DOHH2 (cell line): ENCODE measurements around the gene CACNA1D.

Experiments
- H3F3A ChIP-seq: fragments of 200-600 bp; sonication (generic), shearing (Covaris generic); 2 replicates; pipeline ENCODE4 v1.6.0; 2016; ENCODE audit warnings: antibody characterized with exemption, mild to moderate bottlenecking; ENCODE audit not compliant: control insufficient read depth, insufficient read depth
- H3K27ac ChIP-seq: fragments of 200-600 bp; sonication (generic); 2 replicates; pipeline ENCODE4 v1.5.1; 2014; ENCODE audit warnings: low read depth, mild to moderate bottlenecking, low read length, moderate library complexity
- H3K27me3 ChIP-seq: fragments of 200-600 bp; sonication (generic); 2 replicates; pipeline ENCODE4 v1.6.1; 2014; ENCODE audit warnings: mild to moderate bottlenecking, low read length, mixed read lengths; ENCODE audit not compliant: control insufficient read depth
- H3K36me3 ChIP-seq: fragments of 200-600 bp; sonication (generic); 2 replicates; pipeline ENCODE4 v1.6.1; 2014; ENCODE audit warnings: mild to moderate bottlenecking, low read length, moderate library complexity, mixed read lengths; ENCODE audit not compliant: control insufficient read depth
- H3K4me1 ChIP-seq: fragments of 200-600 bp; sonication (generic); 2 replicates; pipeline ENCODE4 v1.6.1; 2014; ENCODE audit warnings: mild to moderate bottlenecking, low read length, mixed read lengths; ENCODE audit not compliant: control insufficient read depth
- H3K4me2 ChIP-seq: fragments of 200-600 bp; sonication (generic); 2 replicates; pipeline ENCODE4 v1.6.0; 2014; ENCODE audit warnings: mild to moderate bottlenecking, low read length, moderate library complexity
- H3K4me3 ChIP-seq: fragments of 200-600 bp; sonication (generic); 2 replicates; pipeline ENCODE4 v1.5.1; 2014; ENCODE audit warnings: mild to moderate bottlenecking, low read length, mixed read lengths
- H3K79me2 ChIP-seq: fragments of 200-600 bp; sonication (generic); 2 replicates; pipeline ENCODE4 v1.6.1; 2014; ENCODE audit warnings: mild to moderate bottlenecking, low read length, mixed read lengths; ENCODE audit not compliant: control insufficient read depth
- H3K9me2 ChIP-seq: fragments of 200-600 bp; sonication (generic); replicated peaks from 2 replicates; pipeline ENCODE4 v1.6.1; 2014; ENCODE audit warnings: mild to moderate bottlenecking, low read length, mixed read lengths; ENCODE audit not compliant: control insufficient read depth
- H3K9me3 ChIP-seq: fragments of 200-600 bp; sonication (generic); 2 replicates; pipeline ENCODE4 v1.6.1; 2014; ENCODE audit warnings: antibody characterized with exemption, low read length, mixed read lengths; ENCODE audit not compliant: control insufficient read depth, insufficient read depth
- H4K20me1 ChIP-seq: fragments of 200-600 bp; sonication (generic); 2 replicates; pipeline ENCODE4 v1.6.0; 2014; ENCODE audit warnings: low read depth, mild to moderate bottlenecking, antibody characterized with exemption, low read length, moderate library complexity; ENCODE audit not compliant: control insufficient read depth, insufficient read depth
- EZH2phosphoT487 ChIP-seq: fragments of 200-600 bp; sonication (generic); IDR thresholded peaks from 2 replicates; pipeline ENCODE4 v1.6.1; 2017; ENCODE audit warnings: borderline replicate concordance, mild to moderate bottlenecking, antibody characterized with exemption, low read length, moderate library complexity, mixed read lengths
- TF ChIP-seq, protein P1 (sequence below): fragments of 200-600 bp; sonication (generic); IDR thresholded peaks from one replicate; pipeline ENCODE4 v1.5.1; 2014; ENCODE audit warnings: antibody characterized with exemption, mild to moderate bottlenecking, low read depth, low read length; ENCODE audit not compliant: poor library complexity, severe bottlenecking

CACNA1D gene

DNA sequence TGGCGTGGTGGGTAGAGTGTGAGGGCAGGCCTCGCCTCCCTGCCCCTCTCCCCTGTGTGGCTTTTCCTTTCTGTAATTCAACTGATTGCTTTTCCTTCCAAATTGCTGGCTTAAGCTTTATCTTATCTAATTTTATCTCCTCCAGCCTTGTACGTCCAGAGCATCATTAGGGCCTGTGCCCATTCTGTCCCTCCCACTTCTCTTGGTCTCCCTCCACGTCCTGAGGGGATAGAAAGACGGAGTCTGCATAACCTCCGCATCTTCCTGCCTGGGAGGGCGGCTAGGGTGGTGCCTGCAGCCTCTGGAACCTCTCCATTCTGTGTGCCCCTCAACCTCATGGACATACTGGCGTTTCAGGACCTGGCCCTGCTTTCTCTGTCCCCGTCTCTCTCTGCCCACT, 39.8 kb downstream of the CACNA1D start:
- no peaks in the 10 kb centered on the region for H4K20me1 ChIP-seq
- TF ChIP-seq, protein P1, sequence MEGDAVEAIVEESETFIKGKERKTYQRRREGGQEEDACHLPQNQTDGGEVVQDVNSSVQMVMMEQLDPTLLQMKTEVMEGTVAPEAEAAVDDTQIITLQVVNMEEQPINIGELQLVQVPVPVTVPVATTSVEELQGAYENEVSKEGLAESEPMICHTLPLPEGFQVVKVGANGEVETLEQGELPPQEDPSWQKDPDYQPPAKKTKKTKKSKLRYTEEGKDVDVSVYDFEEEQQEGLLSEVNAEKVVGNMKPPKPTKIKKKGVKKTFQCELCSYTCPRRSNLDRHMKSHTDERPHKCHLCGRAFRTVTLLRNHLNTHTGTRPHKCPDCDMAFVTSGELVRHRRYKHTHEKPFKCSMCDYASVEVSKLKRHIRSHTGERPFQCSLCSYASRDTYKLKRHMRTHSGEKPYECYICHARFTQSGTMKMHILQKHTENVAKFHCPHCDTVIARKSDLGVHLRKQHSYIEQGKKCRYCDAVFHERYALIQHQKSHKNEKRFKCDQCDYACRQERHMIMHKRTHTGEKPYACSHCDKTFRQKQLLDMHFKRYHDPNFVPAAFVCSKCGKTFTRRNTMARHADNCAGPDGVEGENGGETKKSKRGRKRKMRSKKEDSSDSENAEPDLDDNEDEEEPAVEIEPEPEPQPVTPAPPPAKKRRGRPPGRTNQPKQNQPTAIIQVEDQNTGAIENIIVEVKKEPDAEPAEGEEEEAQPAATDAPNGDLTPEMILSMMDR, result no peak
- no peak for TF ChIP-seq EZH2phosphoT487
- H3K4me2 ChIP-seq, result no peak overlapping the region
- no peak overlapping the region for H3K27ac ChIP-seq
- peaks cover 11% of the 10 kb centered on the region for H3K27me3 ChIP-seq
- H3K4me1 ChIP-seq, result no peaks in the 10 kb centered on the region
- H3K4me3 ChIP-seq, result no peak overlapping the region
- H3K79me2 ChIP-seq, result no peaks in the 10 kb centered on the region
- H3K36me3 ChIP-seq, result no peaks in the 10 kb centered on the region
- no peaks in the 10 kb centered on the region for H3F3A ChIP-seq
- no peaks in the 10 kb centered on the region for H3K9me2 ChIP-seq
- no peaks in the 10 kb centered on the region for H3K9me3 ChIP-seq

DNA sequence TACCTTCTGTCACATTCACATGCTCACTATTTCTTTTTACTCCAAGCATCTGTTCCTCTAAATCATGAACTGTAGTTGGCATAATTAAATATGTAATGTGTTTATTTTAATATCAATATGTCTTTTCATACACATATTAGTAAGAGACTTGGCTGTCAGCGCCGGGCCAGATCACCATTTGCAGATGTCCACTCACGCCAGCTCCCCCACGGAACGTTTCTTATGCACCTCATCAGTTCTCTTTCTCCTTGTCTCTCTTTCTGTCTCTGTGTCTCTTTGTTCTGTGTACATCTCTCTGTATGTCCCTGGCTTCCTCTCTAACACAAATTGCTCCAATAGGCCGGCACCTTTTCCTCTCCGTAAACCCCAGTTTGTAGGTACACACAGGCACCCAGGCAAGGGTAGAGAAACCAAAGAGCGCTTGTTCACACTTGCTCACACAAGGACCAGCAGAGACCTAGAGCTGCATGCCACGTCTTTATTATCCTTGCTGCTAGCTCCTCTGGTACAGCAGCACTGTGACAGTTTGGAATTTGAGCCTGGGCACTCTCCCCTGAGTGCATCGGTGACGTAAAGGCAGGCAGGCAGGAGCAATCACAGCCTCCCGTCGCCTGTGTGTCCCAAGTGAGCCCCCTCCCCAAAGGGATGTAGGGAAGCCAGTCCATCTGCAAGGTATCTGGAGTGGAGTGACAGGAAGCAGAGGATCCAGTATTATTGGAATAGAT, 40.4 kb downstream of the CACNA1D start:
- no peaks in the 10 kb centered on the region for H3K4me1 ChIP-seq
- no peak overlapping the region for H3K4me3 ChIP-seq
- no peaks in the 10 kb centered on the region for H3F3A ChIP-seq
- H4K20me1 ChIP-seq, result no peaks in the 10 kb centered on the region
- no peak overlapping the region for H3K4me2 ChIP-seq
- no peaks in the 10 kb centered on the region for H3K79me2 ChIP-seq
- no peaks in the 10 kb centered on the region for H3K9me3 ChIP-seq
- no peak overlapping the region for H3K27ac ChIP-seq
- no peaks in the 10 kb centered on the region for H3K36me3 ChIP-seq
- H3K27me3 ChIP-seq, result peaks cover 8% of the 10 kb centered on the region
- no peaks in the 10 kb centered on the region for H3K9me2 ChIP-seq
- TF ChIP-seq, protein P1, result no peak
- no peak for TF ChIP-seq EZH2phosphoT487

DNA sequence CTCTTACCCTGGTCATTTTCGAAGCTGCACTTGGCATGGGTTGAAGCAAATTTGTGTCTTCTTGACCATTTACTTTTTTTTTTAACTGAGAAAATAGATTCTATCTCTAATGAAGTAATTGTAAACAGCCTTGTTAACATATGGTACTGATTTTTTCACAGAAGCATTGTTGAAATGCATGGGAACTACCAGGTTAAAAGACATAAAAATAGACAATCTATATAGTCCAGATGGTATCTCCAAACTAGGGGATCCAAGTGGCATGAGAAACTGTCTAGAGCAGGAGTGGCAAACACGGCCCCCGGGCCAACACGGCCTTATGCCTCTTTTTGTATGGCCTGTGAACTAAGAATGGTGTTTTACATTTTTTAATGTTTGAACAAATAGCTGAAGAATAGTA, 41.9 kb downstream of the CACNA1D start:
- Histone ChIP-seq H3K4me1 (no peaks in the 10 kb centered on the region), H3K4me2 (no peak overlapping the region), H4K20me1 (no peaks in the 10 kb centered on the region), H3K9me2 (no peaks in the 10 kb centered on the region), H3K36me3 (no peaks in the 10 kb centered on the region), H3F3A (no peaks in the 10 kb centered on the region), H3K27me3 (peaks cover 2% of the 10 kb centered on the region; the same call in 1 of the 2 replicates), H3K79me2 (no peaks in the 10 kb centered on the region), H3K9me3 (no peaks in the 10 kb centered on the region), H3K4me3 (no peak overlapping the region), H3K27ac (no peak overlapping the region)
- TF ChIP-seq EZH2phosphoT487, result no peak
- TF ChIP-seq, protein P1, result no peak
